Measurements from ENCODE around the gene CCNY. TPM values are rescaled to one million over a fixed set of nuclear protein-coding genes. Genes with fewer than 3 reads are reported as not detected.
"Not testable (repeated sequence)": the region's sequence is repeated elsewhere in the genome, so short reads cannot be mapped to it uniquely, and the experiment has no call there.

Gene CCNY
- total and polyA plus RNA-seq, 4 donors = 25.5 to 95.9 (median 54.4) TPM

- WGBS, 2 donors = 92 to 96% methylated on average over 10 of the region's 10 CpGs
- H3K36me3 ChIP-seq (ENCODE audit: control insufficient read depth in 1 of 2, insufficient read depth in 2 of 2, low read length in 1 of 2) = no peaks in the 10 kb centered on the region
- H3K4me3 ChIP-seq (ENCODE audit: low read length in 2 of 2) = no peak overlapping the region
- intact Hi-C loops (cut with DNase I) = loop anchor here (10.0 kb wide), 2 partner anchors 196 to 206 kb away; no protein-coding TSS in a partner anchor
- H3K4me1 ChIP-seq (ENCODE audit: control insufficient read depth in 1 of 2, insufficient read depth in 2 of 2, low read length in 2 of 2) = peaks cover 2 to 4% of the 10 kb centered on the region in 2 donors
- no peak for ATAC-seq (ENCODE audit: low FRiP score)
- H3K27ac ChIP-seq (ENCODE audit: low read depth in 1 of 2, low read length in 2 of 2) = no peak overlapping the region
- H3K27me3 ChIP-seq (ENCODE audit: control insufficient read depth in 1 of 2, insufficient read depth in 2 of 2, low read length in 1 of 2) = no peaks in the 10 kb centered on the region
- DNase-seq = no peak
- no peaks in the 10 kb centered on the region for H3K9me3 ChIP-seq (ENCODE audit: control insufficient read depth, low read length)
These were observed 12.5 kb downstream of the CCNY start for GRCh38 chr10:35348609-35349388.

- Histone ChIP-seq H3K4me3 (ENCODE audit: low read length in 2 of 2) (no peak overlapping the region), H3K36me3 (ENCODE audit: control insufficient read depth in 1 of 2, insufficient read depth in 2 of 2, low read length in 1 of 2) (no peaks in the 10 kb centered on the region), H3K27ac (ENCODE audit: low read depth in 1 of 2, low read length in 2 of 2) (no peak overlapping the region), H3K4me1 (ENCODE audit: control insufficient read depth in 1 of 2, insufficient read depth in 2 of 2, low read length in 2 of 2) (peaks cover 2 to 4% of the 10 kb centered on the region in 2 donors), H3K9me3 (ENCODE audit: control insufficient read depth, low read length) (no peaks in the 10 kb centered on the region), H3K27me3 (ENCODE audit: control insufficient read depth in 1 of 2, insufficient read depth in 2 of 2, low read length in 1 of 2) (no peaks in the 10 kb centered on the region)
- no peak for ATAC-seq (ENCODE audit: low FRiP score)
- intact Hi-C loops (cut with DNase I) = loop anchor here (10.0 kb wide), 2 partner anchors 195 to 205 kb away; no protein-coding TSS in a partner anchor
- no peak for DNase-seq
- WGBS, 2 donors = 79% methylated on average over 2 of the region's 2 CpGs
These were observed 13.1 kb downstream of the CCNY start for GRCh38 chr10:35349389-35349915.

GRCh38 chr10:35351021-35351420 is 14.7 kb downstream of the CCNY start:
- H3K27ac ChIP-seq (ENCODE audit: low read depth in 1 of 2, low read length in 2 of 2) = no peak overlapping the region
- H3K4me3 ChIP-seq (ENCODE audit: low read length in 2 of 2) = no peak overlapping the region
- H3K27me3 ChIP-seq (ENCODE audit: control insufficient read depth in 1 of 2, insufficient read depth in 2 of 2, low read length in 1 of 2) = no peaks in the 10 kb centered on the region
- DNase-seq (no peak), ATAC-seq (ENCODE audit: low FRiP score) (no peak)
- H3K36me3 ChIP-seq (ENCODE audit: control insufficient read depth in 1 of 2, insufficient read depth in 2 of 2, low read length in 1 of 2) = no peaks in the 10 kb centered on the region
- H3K4me1 ChIP-seq (ENCODE audit: control insufficient read depth in 1 of 2, insufficient read depth in 2 of 2, low read length in 2 of 2) = peaks cover 4 to 5% of the 10 kb centered on the region in 2 donors
- WGBS, 2 donors = 77 to 79% methylated on average over 2 of the region's 2 CpGs
- intact Hi-C loops (cut with DNase I) = no loop called here
- H3K9me3 ChIP-seq (ENCODE audit: control insufficient read depth, low read length) = no peaks in the 10 kb centered on the region

GRCh38 chr10:35352097-35352496 is 15.8 kb downstream of the CCNY start:
- intact Hi-C loops (cut with DNase I) = no loop called here
- no peak overlapping the region for H3K4me3 ChIP-seq (ENCODE audit: low read length in 2 of 2)
- no peaks in the 10 kb centered on the region for H3K9me3 ChIP-seq (ENCODE audit: control insufficient read depth, low read length)
- no peaks in the 10 kb centered on the region for H3K27me3 ChIP-seq (ENCODE audit: control insufficient read depth in 1 of 2, insufficient read depth in 2 of 2, low read length in 1 of 2)
- peaks cover 2 to 8% of the 10 kb centered on the region in 2 donors for H3K4me1 ChIP-seq (ENCODE audit: control insufficient read depth in 1 of 2, insufficient read depth in 2 of 2, low read length in 2 of 2)
- no peaks in the 10 kb centered on the region for H3K36me3 ChIP-seq (ENCODE audit: control insufficient read depth in 1 of 2, insufficient read depth in 2 of 2, low read length in 1 of 2)
- 77 to 82% methylated on average over 2 of the region's 2 CpGs for WGBS, 2 donors
- no peak overlapping the region for H3K27ac ChIP-seq (ENCODE audit: low read depth in 1 of 2, low read length in 2 of 2)
- DNase-seq (no peak), ATAC-seq (ENCODE audit: low FRiP score) (no peak)

GRCh38 chr10:35352512-35352911 is 16.2 kb downstream of the CCNY start:
- Histone ChIP-seq H3K27ac (ENCODE audit: low read depth in 1 of 2, low read length in 2 of 2) (no peak overlapping the region), H3K27me3 (ENCODE audit: control insufficient read depth in 1 of 2, insufficient read depth in 2 of 2, low read length in 1 of 2) (no peaks in the 10 kb centered on the region), H3K4me3 (ENCODE audit: low read length in 2 of 2) (no peak overlapping the region), H3K4me1 (ENCODE audit: control insufficient read depth in 1 of 2, insufficient read depth in 2 of 2, low read length in 2 of 2) (peaks cover 2 to 8% of the 10 kb centered on the region in 2 donors), H3K36me3 (ENCODE audit: control insufficient read depth in 1 of 2, insufficient read depth in 2 of 2, low read length in 1 of 2) (no peaks in the 10 kb centered on the region), H3K9me3 (ENCODE audit: control insufficient read depth, low read length) (no peaks in the 10 kb centered on the region)
- intact Hi-C loops (cut with DNase I) = no loop called here
- no peak for DNase-seq
- 75 to 89% methylated on average over 7 of the region's 7 CpGs for WGBS, 2 donors
- no peak for ATAC-seq (ENCODE audit: low FRiP score)

GRCh38 chr10:35353395-35353794 is 17.1 kb downstream of the CCNY start:
- H3K27ac ChIP-seq (ENCODE audit: low read depth in 1 of 2, low read length in 2 of 2) = no peak overlapping the region
- DNase-seq (no peak), ATAC-seq (ENCODE audit: low FRiP score) (no peak)
- no peaks in the 10 kb centered on the region for H3K36me3 ChIP-seq (ENCODE audit: control insufficient read depth in 1 of 2, insufficient read depth in 2 of 2, low read length in 1 of 2)
- WGBS, 2 donors = 76 to 80% methylated on average over 2 of the region's 2 CpGs
- intact Hi-C loops (cut with DNase I) = no loop called here
- no peak overlapping the region for H3K4me3 ChIP-seq (ENCODE audit: low read length in 2 of 2)
- no peaks in the 10 kb centered on the region for H3K27me3 ChIP-seq (ENCODE audit: control insufficient read depth in 1 of 2, insufficient read depth in 2 of 2, low read length in 1 of 2)
- no peaks in the 10 kb centered on the region for H3K9me3 ChIP-seq (ENCODE audit: control insufficient read depth, low read length)
- H3K4me1 ChIP-seq (ENCODE audit: control insufficient read depth in 1 of 2, insufficient read depth in 2 of 2, low read length in 2 of 2) = peaks cover 2 to 6% of the 10 kb centered on the region in 2 donors

- ATAC-seq (ENCODE audit: low FRiP score) (no peak), DNase-seq (no peak)
- Histone ChIP-seq H3K36me3 (ENCODE audit: control insufficient read depth in 1 of 2, insufficient read depth in 2 of 2, low read length in 1 of 2) (no peaks in the 10 kb centered on the region), H3K4me1 (ENCODE audit: control insufficient read depth in 1 of 2, insufficient read depth in 2 of 2, low read length in 2 of 2) (peaks cover 2 to 6% of the 10 kb centered on the region in 2 donors), H3K27ac (ENCODE audit: low read depth in 1 of 2, low read length in 2 of 2) (no peak overlapping the region), H3K27me3 (ENCODE audit: control insufficient read depth in 1 of 2, insufficient read depth in 2 of 2, low read length in 1 of 2) (no peaks in the 10 kb centered on the region), H3K4me3 (ENCODE audit: low read length in 2 of 2) (no peak overlapping the region), H3K9me3 (ENCODE audit: control insufficient read depth, low read length) (no peaks in the 10 kb centered on the region)
- WGBS, 2 donors = 23 to 47% methylated on average over 1 of the region's 1 CpG
- intact Hi-C loops (cut with DNase I) = no loop called here
These were observed 17.5 kb downstream of the CCNY start for GRCh38 chr10:35353805-35354204.

- H3K9me3 ChIP-seq (ENCODE audit: control insufficient read depth, low read length); DNase-seq; H3K4me1 ChIP-seq (ENCODE audit: control insufficient read depth in 1 of 2, insufficient read depth in 2 of 2, low read length in 2 of 2); H3K27me3 ChIP-seq (ENCODE audit: control insufficient read depth in 1 of 2, insufficient read depth in 2 of 2, low read length in 1 of 2); H3K36me3 ChIP-seq (ENCODE audit: control insufficient read depth in 1 of 2, insufficient read depth in 2 of 2, low read length in 1 of 2); H3K27ac ChIP-seq (ENCODE audit: low read depth in 1 of 2, low read length in 2 of 2); ATAC-seq (ENCODE audit: low FRiP score); intact Hi-C loops (cut with DNase I); H3K4me3 ChIP-seq (ENCODE audit: low read length in 2 of 2): not testable (repeated sequence)
- WGBS, 2 donors = 61 to 63% methylated on average over 9 of the region's 9 CpGs
These were observed 17.9 kb downstream of the CCNY start for GRCh38 chr10:35354257-35354656.
